Endodermal cell (in vitro differentiated cells): Measurements from ENCODE around the gene MEGF8. TPM values are rescaled to one million over a fixed set of nuclear protein-coding genes. Genes with fewer than 3 reads are reported as not detected.

Experiments used
- DNase-seq: peaks from one replicate; pipeline ENCODE4 v3.0.0-alpha.2; 2017
- H3K27ac ChIP-seq: 2 replicates; pipeline ENCODE4 v1.5.1; 2013; ENCODE audit warnings: mild to moderate bottlenecking, low read depth, low read length, moderate library complexity
- H3K27me3 ChIP-seq: 2 replicates; pipeline ENCODE4 v1.6.1; 2013; ENCODE audit warnings: mild to moderate bottlenecking, low read length, moderate library complexity; ENCODE audit not compliant: insufficient read depth, control insufficient read depth, poor library complexity, severe bottlenecking
- H3K36me3 ChIP-seq: 2 replicates; pipeline ENCODE4 v1.7.0; 2013; ENCODE audit warnings: mild to moderate bottlenecking, low read length, moderate library complexity; ENCODE audit not compliant: control insufficient read depth, insufficient read depth
- H3K4me1 ChIP-seq: one replicate; pipeline ENCODE4 v1.7.0; 2013; ENCODE audit warnings: low read length; ENCODE audit not compliant: control insufficient read depth, insufficient read depth
- H3K4me3 ChIP-seq: 2 replicates; pipeline ENCODE4 v1.5.1; 2013; ENCODE audit warnings: mild to moderate bottlenecking, low read length, moderate library complexity
- H3K9ac ChIP-seq: 2 replicates; pipeline ENCODE4 v1.6.1; 2013; ENCODE audit warnings: mild to moderate bottlenecking, low read length, moderate library complexity; ENCODE audit not compliant: poor library complexity, severe bottlenecking; ENCODE audit errors: extremely low read depth
- H3K9me3 ChIP-seq: 2 replicates; pipeline ENCODE4 v1.6.1; 2013; ENCODE audit warnings: mild to moderate bottlenecking, low read length, moderate library complexity; ENCODE audit not compliant: control insufficient read depth
- H3K27ac Mint-ChIP-seq: 2 replicates; pipeline ENCODE4 v1.8.0; 2020; ENCODE audit warnings: mixed read lengths
- H3K27me3 Mint-ChIP-seq: 2 replicates; pipeline ENCODE4 v1.8.0; 2021; ENCODE audit warnings: mild to moderate bottlenecking, mixed read lengths; ENCODE audit not compliant: insufficient read depth
- H3K36me3 Mint-ChIP-seq: 2 replicates; pipeline ENCODE4 v1.8.0; 2020; ENCODE audit warnings: low read depth, mixed read lengths
- H3K4me1 Mint-ChIP-seq: 2 replicates; pipeline ENCODE4 v1.8.0; 2020; ENCODE audit warnings: mixed read lengths
- H3K4me3 Mint-ChIP-seq: 2 replicates; pipeline ENCODE4 v1.8.0; 2020; ENCODE audit warnings: mild to moderate bottlenecking, moderate library complexity, mixed read lengths
- H3K9me3 Mint-ChIP-seq: 2 replicates; pipeline ENCODE4 v1.8.0; 2020; ENCODE audit warnings: mild to moderate bottlenecking, mixed read lengths
- WGBS, 2 experiments: methylation state at CpG; one replicate each; pipeline versions ENCODE4 v1.1.5 to v1.1.7; 2013; ENCODE audit warnings: missing lambda C conversion rate in 2 of 2, mixed read lengths in 1 of 2; ENCODE audit not compliant: insufficient coverage in 1 of 2, insufficient read length in 1 of 2; 5-methylcytosine and 5-hydroxymethylcytosine counted together
- total RNA-seq, 2 donors: library from RNA; stranded (reverse); fragmentation: NEBNext Ultra II Directional in 1 of 2; extraction: Animal tissue kit (Norgen Biotek cat#: 25700) in 1 of 2; gene quantifications; 2 replicates in 1 of 2; 3 replicates in 1 of 2; pipeline ENCODE4 v1.2.1, GENCODE V29; 2021
- TF ChIP-seq, protein P1 (sequence below): fragments of 200-600 bp; sonication (generic); conservative IDR thresholded peaks from 2 replicates; pipeline ENCODE4 v1.5.0; 2021; ENCODE audit warnings: antibody characterized with exemption, mild to moderate bottlenecking

The MEGF8 gene
- total RNA-seq, 2 donors from 2014 or later = 48.0 to 51.4 TPM

DNA sequence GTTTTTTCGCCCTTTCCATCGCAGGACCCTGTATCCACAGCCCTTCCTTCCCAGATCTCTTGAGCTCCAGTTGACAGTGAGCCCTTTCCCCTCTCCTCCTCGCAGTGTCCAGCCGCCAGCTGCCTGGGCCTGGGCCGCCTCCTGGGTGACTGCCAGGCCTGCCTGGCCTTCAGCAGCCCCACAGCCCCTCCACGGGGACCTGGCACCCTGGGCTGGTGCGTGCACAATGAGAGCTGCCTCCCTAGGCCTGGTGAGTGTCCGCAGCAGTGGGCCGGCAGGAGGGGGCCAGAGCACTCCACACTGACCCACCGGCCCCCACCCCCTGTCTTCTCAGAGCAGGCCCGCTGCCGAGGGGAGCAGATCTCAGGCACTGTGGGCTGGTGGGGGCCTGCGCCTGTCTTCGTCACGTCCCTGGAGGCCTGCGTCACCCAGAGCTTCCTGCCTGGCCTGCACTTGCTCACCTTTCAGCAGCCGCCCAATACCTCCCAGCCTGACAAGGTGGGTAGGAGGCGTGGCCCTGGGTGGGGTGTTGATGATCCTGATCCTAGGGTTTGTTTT, 19.0 kb downstream of the MEGF8 start:
- Histone ChIP-seq H3K9ac (no peak overlapping the region), H3K27me3 (no peaks in the 10 kb centered on the region)
- no peak for DNase-seq

DNA sequence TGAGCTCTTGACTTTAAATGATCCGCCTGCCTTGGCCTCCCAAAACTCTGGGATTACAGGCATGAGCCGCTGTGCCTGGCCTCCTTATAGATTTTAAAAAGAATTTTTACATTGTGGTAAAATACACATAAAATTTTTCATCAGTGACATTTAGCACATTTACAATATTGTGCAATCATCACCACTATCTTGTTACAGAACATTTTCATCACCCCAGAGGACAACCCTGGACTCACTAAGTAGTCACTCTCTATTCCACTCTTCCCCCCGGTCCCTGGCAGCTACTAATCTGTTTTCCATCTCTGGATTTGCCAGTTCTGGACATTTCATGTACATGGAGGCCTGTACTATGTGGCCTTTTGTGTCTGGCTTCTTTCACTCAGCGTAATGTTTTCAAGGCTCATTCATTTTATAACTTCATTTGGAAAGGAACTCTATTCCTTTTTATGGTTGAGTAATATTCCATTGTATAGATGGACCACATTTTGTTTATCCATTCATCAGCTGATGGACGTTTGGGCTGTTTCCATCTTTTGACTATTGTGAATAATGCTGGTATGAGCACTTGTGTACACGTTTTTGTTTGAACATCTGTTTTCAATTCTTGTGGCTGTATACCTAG, 19.9 kb downstream of the MEGF8 start:
- Mint-ChIP-seq H3K27ac (no peak overlapping the region), H3K4me1 (no peaks in the 10 kb centered on the region), H3K9me3 (no peaks in the 10 kb centered on the region), H3K27me3 (no peaks in the 10 kb centered on the region), H3K4me3 (no peak overlapping the region), H3K36me3 (peaks cover 47% of the 10 kb centered on the region)
- H3K9ac ChIP-seq = no peak overlapping the region
- no peaks in the 10 kb centered on the region for H3K9me3 ChIP-seq
- no peaks in the 10 kb centered on the region for H3K4me1 ChIP-seq
- H3K27ac ChIP-seq = no peak overlapping the region
- no peak for DNase-seq
- peaks cover 27% of the 10 kb centered on the region for H3K36me3 ChIP-seq
- TF ChIP-seq, protein P1, sequence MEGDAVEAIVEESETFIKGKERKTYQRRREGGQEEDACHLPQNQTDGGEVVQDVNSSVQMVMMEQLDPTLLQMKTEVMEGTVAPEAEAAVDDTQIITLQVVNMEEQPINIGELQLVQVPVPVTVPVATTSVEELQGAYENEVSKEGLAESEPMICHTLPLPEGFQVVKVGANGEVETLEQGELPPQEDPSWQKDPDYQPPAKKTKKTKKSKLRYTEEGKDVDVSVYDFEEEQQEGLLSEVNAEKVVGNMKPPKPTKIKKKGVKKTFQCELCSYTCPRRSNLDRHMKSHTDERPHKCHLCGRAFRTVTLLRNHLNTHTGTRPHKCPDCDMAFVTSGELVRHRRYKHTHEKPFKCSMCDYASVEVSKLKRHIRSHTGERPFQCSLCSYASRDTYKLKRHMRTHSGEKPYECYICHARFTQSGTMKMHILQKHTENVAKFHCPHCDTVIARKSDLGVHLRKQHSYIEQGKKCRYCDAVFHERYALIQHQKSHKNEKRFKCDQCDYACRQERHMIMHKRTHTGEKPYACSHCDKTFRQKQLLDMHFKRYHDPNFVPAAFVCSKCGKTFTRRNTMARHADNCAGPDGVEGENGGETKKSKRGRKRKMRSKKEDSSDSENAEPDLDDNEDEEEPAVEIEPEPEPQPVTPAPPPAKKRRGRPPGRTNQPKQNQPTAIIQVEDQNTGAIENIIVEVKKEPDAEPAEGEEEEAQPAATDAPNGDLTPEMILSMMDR = no peak
- H3K4me3 ChIP-seq = no peak overlapping the region
- no peaks in the 10 kb centered on the region for H3K27me3 ChIP-seq
- 89 to 90% methylated on average over 3 to 6 of the region's 6 CpGs for WGBS, 2 experiments

More for the DNA sequence above, 19.0 kb downstream of the MEGF8 start:
- 93 to 97% methylated on average over 6 to 18 of the region's 18 CpGs for WGBS, 2 experiments
- H3K36me3 Mint-ChIP-seq = peaks cover 45% of the 10 kb centered on the region
- H3K4me3 Mint-ChIP-seq = no peak overlapping the region
- no peak overlapping the region for H3K27ac Mint-ChIP-seq
- H3K27ac ChIP-seq = no peak overlapping the region
- H3K9me3 ChIP-seq = no peaks in the 10 kb centered on the region
- no peak overlapping the region for H3K4me3 ChIP-seq
- TF ChIP-seq, protein P1 = no peak
- no peaks in the 10 kb centered on the region for H3K9me3 Mint-ChIP-seq
- no peaks in the 10 kb centered on the region for H3K27me3 Mint-ChIP-seq
- H3K36me3 ChIP-seq = peaks cover 27% of the 10 kb centered on the region
- H3K4me1 Mint-ChIP-seq = no peaks in the 10 kb centered on the region
- H3K4me1 ChIP-seq = no peaks in the 10 kb centered on the region

DNA sequence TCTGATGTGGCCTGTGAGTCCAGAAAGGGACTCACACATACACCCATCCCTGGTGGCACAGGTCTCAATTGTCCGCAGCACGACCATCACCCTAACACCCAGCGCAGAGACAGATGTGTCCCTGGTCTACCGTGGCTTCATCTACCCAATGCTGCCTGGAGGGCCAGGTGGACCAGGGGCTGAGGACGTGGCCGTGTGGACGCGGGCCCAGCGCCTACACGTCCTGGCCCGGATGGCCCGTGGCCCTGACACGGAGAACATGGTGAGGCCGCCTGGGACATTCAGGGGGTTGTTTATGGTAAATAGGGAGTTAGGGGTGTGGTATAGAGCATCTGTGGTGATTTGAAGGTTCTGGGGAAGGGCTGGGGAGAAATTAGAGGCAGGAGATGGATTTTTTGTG, 22.8 kb downstream of the MEGF8 start:
- Mint-ChIP-seq H3K27ac (peak overlapping the region; percentile 31), H3K27me3 (no peaks in the 10 kb centered on the region), H3K9me3 (no peaks in the 10 kb centered on the region), H3K4me1 (no peaks in the 10 kb centered on the region), H3K4me3 (no peak overlapping the region), H3K36me3 (peaks cover 39% of the 10 kb centered on the region)
- Histone ChIP-seq H3K9me3 (no peaks in the 10 kb centered on the region), H3K36me3 (peaks cover 20% of the 10 kb centered on the region), H3K27ac (no peak overlapping the region), H3K4me3 (no peak overlapping the region), H3K4me1 (no peaks in the 10 kb centered on the region), H3K27me3 (no peaks in the 10 kb centered on the region), H3K9ac (no peak overlapping the region)
- no peak for DNase-seq
- TF ChIP-seq, protein P1 = no peak
- WGBS, 2 experiments = 86 to 94% methylated on average over 10 to 14 of the region's 14 CpGs
